Mesendoderm (in vitro differentiated cells): ENCODE data around the gene SEMA3A.

Experiments used
- DNase-seq: peaks from one replicate; pipeline ENCODE4 v3.0.0; 2013
- H2AK5ac ChIP-seq: 2 replicates; pipeline ENCODE4 v1.6.1; 2013; ENCODE audit warnings: low read length, inconsistent platforms
- H2BK120ac ChIP-seq: 2 replicates; pipeline ENCODE4 v1.6.1; 2013; ENCODE audit warnings: low read depth, mild to moderate bottlenecking, low read length, moderate library complexity, mixed read lengths
- H2BK15ac ChIP-seq: replicated peaks from 2 replicates; pipeline ENCODE4 v1.6.1; 2013; ENCODE audit warnings: low read depth, mild to moderate bottlenecking, moderate library complexity
- H2BK5ac ChIP-seq: 2 replicates; pipeline ENCODE4 v1.6.1; 2013; ENCODE audit warnings: low read length, inconsistent platforms
- H3K18ac ChIP-seq: 2 replicates; pipeline ENCODE4 v1.6.1; 2013; ENCODE audit warnings: mild to moderate bottlenecking, low read length, mixed read lengths
- H3K23ac ChIP-seq: one replicate; pipeline ENCODE4 v1.6.1; 2013; ENCODE audit warnings: low read length
- H3K27ac ChIP-seq: 2 replicates; pipeline ENCODE4 v1.5.1; 2013; ENCODE audit warnings: low read depth, mild to moderate bottlenecking, inconsistent platforms, low read length, moderate library complexity
- H3K27me3 ChIP-seq: 2 replicates; pipeline ENCODE4 v1.6.1; 2013; ENCODE audit warnings: low read length, control low read depth, mild to moderate bottlenecking, inconsistent platforms; ENCODE audit not compliant: insufficient read depth, poor library complexity
- H3K36me3 ChIP-seq: 2 replicates; pipeline ENCODE4 v1.6.1; 2013; ENCODE audit warnings: low read length, inconsistent platforms; ENCODE audit not compliant: control insufficient read depth, insufficient read depth
- H3K4ac ChIP-seq: one replicate; pipeline ENCODE4 v1.6.1; 2013; ENCODE audit warnings: low read depth, mild to moderate bottlenecking, low read length, moderate library complexity
- H3K4me1 ChIP-seq: 2 replicates; pipeline ENCODE4 v1.6.1; 2013; ENCODE audit warnings: low read depth, low read length, inconsistent platforms; ENCODE audit not compliant: control insufficient read depth
- H3K4me2 ChIP-seq: 2 replicates; pipeline ENCODE4 v1.6.1; 2013; ENCODE audit warnings: low read length
- H3K4me3 ChIP-seq: 2 replicates; pipeline ENCODE4 v1.5.1; 2013; ENCODE audit warnings: mild to moderate bottlenecking, low read length
- H3K56ac ChIP-seq: one replicate; pipeline ENCODE4 v1.6.1; 2013; ENCODE audit warnings: low read length
- H3K79me1 ChIP-seq: 2 replicates; pipeline ENCODE4 v1.6.1; 2013; ENCODE audit warnings: low read length, inconsistent platforms
- H3K79me2 ChIP-seq: 2 replicates; pipeline ENCODE4 v1.6.1; 2013; ENCODE audit warnings: mild to moderate bottlenecking, low read length; ENCODE audit not compliant: control insufficient read depth, insufficient read depth
- H3K9ac ChIP-seq: 2 replicates; pipeline ENCODE4 v1.6.1; 2013; ENCODE audit warnings: low read length, inconsistent platforms
- H4K5ac ChIP-seq: one replicate; pipeline ENCODE4 v1.6.1; 2013; ENCODE audit warnings: low read length
- H4K8ac ChIP-seq: one replicate; pipeline ENCODE4 v1.6.1; 2013; ENCODE audit warnings: low read depth, mild to moderate bottlenecking, control low read depth, low read length, moderate library complexity
- WGBS: extraction: QIAGEN DNeasy Blood & Tissue Kit; methylation state at CpG from one replicate; pipeline ENCODE4 v1.1.7; 2013; ENCODE audit warnings: low lambda C conversion rate, missing lambda C conversion rate; ENCODE audit not compliant: insufficient coverage; ENCODE audit errors: extremely low coverage; 5-methylcytosine and 5-hydroxymethylcytosine counted together

SEMA3A gene

DNA sequence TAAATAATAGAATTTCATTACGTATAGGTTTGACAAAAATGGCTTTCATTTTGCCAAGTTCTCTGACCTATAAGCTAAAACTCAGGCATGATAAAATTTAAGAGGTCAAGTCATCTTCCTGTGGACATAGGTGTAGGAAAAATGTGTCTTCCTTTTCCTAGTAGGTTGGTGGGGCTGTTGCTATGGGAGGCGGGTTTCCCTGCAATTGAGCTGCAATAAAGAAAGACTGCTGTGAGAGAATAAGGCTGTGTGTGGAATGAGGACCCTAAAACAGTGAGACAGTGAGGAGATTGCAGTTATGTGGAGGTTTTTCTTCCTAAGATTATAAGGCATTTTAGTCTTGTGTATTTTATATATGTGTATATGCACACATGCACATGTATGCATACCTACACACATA lies 13.0 kb upstream of the SEMA3A start:
- DNase-seq, result peak; percentile 37
- no peak overlapping the region for H3K23ac ChIP-seq
- peak overlapping the region; percentile 64 for H2BK5ac ChIP-seq
- H3K4me3 ChIP-seq, result no peak overlapping the region
- H3K79me1 ChIP-seq, result no peaks in the 10 kb centered on the region
- no peaks in the 10 kb centered on the region for H3K79me2 ChIP-seq
- H3K4me2 ChIP-seq, result no peak overlapping the region
- no peak overlapping the region for H2BK15ac ChIP-seq
- H2AK5ac ChIP-seq, result no peak overlapping the region
- H3K9ac ChIP-seq, result no peak overlapping the region
- no peaks in the 10 kb centered on the region for H3K27me3 ChIP-seq
- WGBS, result 100% methylated on average over 1 of the region's 2 CpGs
- no peak overlapping the region for H2BK120ac ChIP-seq
- peak overlapping the region; percentile 35 for H3K56ac ChIP-seq
- H3K4me1 ChIP-seq, result no peaks in the 10 kb centered on the region
- H3K36me3 ChIP-seq, result no peaks in the 10 kb centered on the region
- no peak overlapping the region for H3K18ac ChIP-seq
- no peak overlapping the region for H4K5ac ChIP-seq
- no peak overlapping the region for H4K8ac ChIP-seq
- H3K27ac ChIP-seq, result no peak overlapping the region
- H3K4ac ChIP-seq, result no peak overlapping the region

GRCh38 chr7:84207025-84207424 lies 12.4 kb upstream of the SEMA3A start:
- no peak overlapping the region for H3K27ac ChIP-seq
- no CpG with 5 or more reads among the region's 2 CpGs for WGBS

GRCh38 chr7:84204655-84205054 lies 10.1 kb upstream of the SEMA3A start:
- H3K27ac ChIP-seq, result no peak overlapping the region
- no peak overlapping the region for H4K8ac ChIP-seq
- no peak overlapping the region for H2AK5ac ChIP-seq
- no peaks in the 10 kb centered on the region for H3K79me1 ChIP-seq
- no peak overlapping the region for H3K9ac ChIP-seq
- no peak overlapping the region for H2BK15ac ChIP-seq
- no peak overlapping the region for H3K4me2 ChIP-seq
- H2BK5ac ChIP-seq, result no peak overlapping the region
- no peak overlapping the region for H3K4ac ChIP-seq
- no peak for DNase-seq
- no peaks in the 10 kb centered on the region for H3K27me3 ChIP-seq
- H3K23ac ChIP-seq, result no peak overlapping the region
- no peak overlapping the region for H3K4me3 ChIP-seq
- H3K36me3 ChIP-seq, result no peaks in the 10 kb centered on the region
- H3K18ac ChIP-seq, result peak overlapping the region; percentile 51
- no peaks in the 10 kb centered on the region for H3K4me1 ChIP-seq
- WGBS, result no CpG with 5 or more reads among the region's 3 CpGs
- no peaks in the 10 kb centered on the region for H3K79me2 ChIP-seq
- no peak overlapping the region for H4K5ac ChIP-seq
- no peak overlapping the region for H3K56ac ChIP-seq
- H2BK120ac ChIP-seq, result no peak overlapping the region

More at GRCh38 chr7:84207025-84207424, 12.4 kb upstream of the SEMA3A start:
- Histone ChIP-seq H3K79me1 (no peaks in the 10 kb centered on the region), H3K4ac (no peak overlapping the region), H2AK5ac (no peak overlapping the region), H3K56ac (no peak overlapping the region), H2BK15ac (no peak overlapping the region), H3K18ac (no peak overlapping the region), H2BK120ac (no peak overlapping the region), H3K4me1 (no peaks in the 10 kb centered on the region), H3K4me3 (no peak overlapping the region), H3K23ac (no peak overlapping the region), H3K4me2 (no peak overlapping the region), H2BK5ac (no peak overlapping the region), H3K36me3 (no peaks in the 10 kb centered on the region), H3K79me2 (no peaks in the 10 kb centered on the region), H3K27me3 (no peaks in the 10 kb centered on the region), H4K8ac (no peak overlapping the region), H4K5ac (no peak overlapping the region), H3K9ac (no peak overlapping the region)
- peak; percentile 91 for DNase-seq

DNA sequence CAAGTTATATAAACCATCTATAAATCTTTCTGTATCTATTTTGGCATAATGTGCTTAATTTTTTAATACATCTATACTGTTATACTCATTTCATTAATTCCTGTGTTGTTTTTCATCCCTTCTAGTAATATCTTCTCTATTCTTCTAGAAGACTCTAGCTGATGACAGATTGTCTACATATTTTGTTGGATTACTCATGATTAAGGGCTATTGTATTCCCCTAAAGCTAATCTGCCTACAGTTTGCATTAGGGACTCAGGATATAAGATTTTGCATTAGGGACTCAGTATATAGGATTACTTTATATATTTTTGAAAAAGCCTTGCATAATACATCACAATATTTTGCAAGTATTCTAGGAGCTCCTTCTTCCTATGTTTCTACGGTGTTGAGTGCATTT lies 8.3 kb upstream of the SEMA3A start:
- Histone ChIP-seq H3K4me1 (no peaks in the 10 kb centered on the region), H2BK5ac (no peak overlapping the region), H3K36me3 (no peaks in the 10 kb centered on the region), H3K4me3 (no peak overlapping the region), H3K27ac (no peak overlapping the region), H4K5ac (no peak overlapping the region), H3K4me2 (no peak overlapping the region), H3K56ac (no peak overlapping the region), H4K8ac (no peak overlapping the region), H3K18ac (no peak overlapping the region), H3K23ac (no peak overlapping the region), H3K9ac (no peak overlapping the region), H3K79me1 (no peaks in the 10 kb centered on the region), H2BK120ac (no peak overlapping the region), H2AK5ac (no peak overlapping the region), H2BK15ac (no peak overlapping the region), H3K79me2 (no peaks in the 10 kb centered on the region), H3K27me3 (no peaks in the 10 kb centered on the region), H3K4ac (no peak overlapping the region)
- peak; percentile 37 for DNase-seq
- no CpG with 5 or more reads among the region's 1 CpG for WGBS

GRCh38 chr7:84200859-84201258 lies 6.3 kb upstream of the SEMA3A start:
- no peaks in the 10 kb centered on the region for H3K4me1 ChIP-seq
- H3K36me3 ChIP-seq, result no peaks in the 10 kb centered on the region
- H3K23ac ChIP-seq, result no peak overlapping the region
- H3K79me1 ChIP-seq, result no peaks in the 10 kb centered on the region
- no peaks in the 10 kb centered on the region for H3K79me2 ChIP-seq
- no peak overlapping the region for H3K56ac ChIP-seq
- no peak overlapping the region for H3K4me3 ChIP-seq
- no peak overlapping the region for H2AK5ac ChIP-seq
- H3K27me3 ChIP-seq, result no peaks in the 10 kb centered on the region
- H3K27ac ChIP-seq, result no peak overlapping the region
- H3K4ac ChIP-seq, result no peak overlapping the region
- no peak overlapping the region for H2BK120ac ChIP-seq
- H2BK15ac ChIP-seq, result no peak overlapping the region
- H3K4me2 ChIP-seq, result no peak overlapping the region
- H4K5ac ChIP-seq, result no peak overlapping the region
- peak; percentile 81 for DNase-seq
- H3K9ac ChIP-seq, result no peak overlapping the region
- no peak overlapping the region for H3K18ac ChIP-seq
- H2BK5ac ChIP-seq, result no peak overlapping the region
- H4K8ac ChIP-seq, result no peak overlapping the region
- no CpG with 5 or more reads among the region's 3 CpGs for WGBS

- Histone ChIP-seq H3K36me3 (no peaks in the 10 kb centered on the region), H3K79me2 (no peaks in the 10 kb centered on the region), H2AK5ac (no peak overlapping the region), H2BK5ac (no peak overlapping the region), H3K9ac (no peak overlapping the region), H3K4me3 (no peak overlapping the region), H3K27me3 (no peaks in the 10 kb centered on the region), H3K79me1 (no peaks in the 10 kb centered on the region), H3K23ac (no peak overlapping the region), H4K8ac (no peak overlapping the region), H3K56ac (no peak overlapping the region), H3K4me2 (no peak overlapping the region), H4K5ac (no peak overlapping the region), H2BK120ac (no peak overlapping the region), H3K4ac (no peak overlapping the region), H3K27ac (no peak overlapping the region), H2BK15ac (no peak overlapping the region), H3K4me1 (peaks cover 2% of the 10 kb centered on the region), H3K18ac (no peak overlapping the region)
- WGBS, result no CpG with 5 or more reads among the region's 2 CpGs
- no peak for DNase-seq
Measured at GRCh38 chr7:84199216-84199615, 4.6 kb upstream of the SEMA3A start.
